T47D (cell line): ENCODE results near the gene CD207.

ENCODE experiments used
- DNase-seq, 2 experiments: peaks; one replicate each; pipeline versions ENCODE4 v3.0.0 to v3.0.0-alpha.2; 2011 to 2012; ENCODE audit warnings: low read depth in 1 of 2, low spot score in 1 of 2
- JUND ChIP-seq: IDR thresholded peaks from 2 replicates; pipeline ENCODE4 v1.6.1; 2012; ENCODE audit warnings: low read depth
- in situ Hi-C: cut with HindIII; loops from 2 replicates; pipeline ENCODE4 v1.10.0; 2016; ENCODE audit warnings: low sequenced_read_pairs, low pct_unique_long_range_greater_than_20kb

Gene CD207

DNA sequence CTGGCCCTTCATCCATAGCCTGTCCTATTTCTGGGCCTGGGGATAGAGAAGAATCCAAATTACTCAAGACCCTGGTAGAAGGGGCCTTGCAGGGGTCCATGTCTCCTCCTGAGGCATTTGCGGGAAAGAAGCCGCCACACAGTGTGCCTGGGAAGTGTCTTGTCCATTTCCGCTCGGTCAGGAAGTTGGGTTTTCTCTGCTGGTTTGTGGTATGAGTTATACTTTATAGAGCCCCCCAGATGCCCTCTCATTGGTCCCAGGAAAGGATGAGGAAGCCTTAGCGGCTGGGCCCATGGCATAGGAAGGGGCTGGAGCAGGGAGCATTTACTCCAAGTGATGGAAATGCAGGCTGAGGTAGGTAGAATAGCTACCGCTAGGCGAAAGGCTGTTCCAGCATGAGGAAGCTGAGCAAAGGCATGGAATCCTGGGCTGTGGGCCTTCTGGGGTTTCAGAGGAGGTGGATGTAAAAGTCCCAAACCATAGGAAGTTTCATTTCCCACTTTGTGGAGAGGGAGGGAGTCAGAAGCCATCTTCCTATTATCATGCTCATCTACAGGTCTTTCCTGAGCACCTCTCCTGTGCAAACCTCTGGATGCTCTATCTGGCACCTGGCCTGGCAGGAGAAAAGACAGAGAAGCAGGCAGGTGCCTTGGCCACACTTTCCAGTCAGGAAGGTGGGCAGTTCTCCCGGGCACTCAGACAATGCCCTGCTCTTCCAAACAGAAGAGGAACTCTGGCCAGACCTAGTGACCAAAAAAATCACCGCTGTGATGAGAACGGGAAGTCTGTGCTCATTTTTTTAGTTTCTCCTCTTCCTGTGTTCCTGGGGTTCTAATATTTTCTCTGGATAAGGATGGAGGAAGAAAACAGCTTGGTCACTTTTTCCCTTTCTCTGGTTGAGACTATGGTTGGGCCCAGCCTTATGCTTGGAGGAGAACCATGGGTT, 2.6 kb upstream of the CD207 start:
- no peak for TF ChIP-seq JUND
- DNase-seq, result no peak
- in situ Hi-C loops, result no loop called here

DNA sequence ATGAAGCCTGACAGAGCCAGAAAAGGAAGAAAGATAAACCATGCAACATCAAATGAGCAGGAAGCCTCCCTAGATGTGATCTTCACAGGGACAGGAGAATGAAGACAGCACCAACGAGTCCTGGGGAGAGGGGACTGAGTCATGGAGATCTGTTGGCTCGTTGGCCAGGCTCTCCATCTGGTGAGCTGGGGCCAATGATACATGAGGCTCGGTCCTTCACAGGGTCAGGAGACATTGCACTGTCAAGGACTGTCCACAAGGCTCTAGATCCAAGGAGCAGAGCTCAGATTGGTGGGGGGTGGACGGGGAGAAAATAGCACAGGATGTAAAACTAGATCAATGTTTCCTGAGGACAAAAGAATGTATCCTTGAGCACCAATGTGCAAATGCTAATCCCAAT, 735 bp downstream of the CD207 start:
- no peak for DNase-seq
- in situ Hi-C loops, result no loop called here
- no peak for TF ChIP-seq JUND

DNA sequence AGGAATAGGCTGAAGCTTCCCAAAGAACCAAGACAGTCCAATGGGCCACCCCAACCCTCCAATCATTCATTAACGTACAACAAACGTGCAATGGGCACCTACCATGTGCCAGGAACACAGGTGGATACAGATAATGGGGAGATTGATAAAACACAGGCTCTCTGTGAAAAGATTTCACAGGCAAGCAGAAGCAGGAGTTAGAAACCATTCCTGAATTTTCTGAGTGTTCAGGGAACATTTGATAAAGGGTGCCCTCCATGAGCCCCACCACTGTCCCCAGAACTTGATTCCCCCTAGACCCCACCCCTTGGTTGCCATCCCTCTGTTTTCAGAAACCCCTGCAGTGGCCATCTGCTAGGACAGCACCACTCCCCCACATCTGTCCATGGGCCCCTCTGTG, 1.5 kb downstream of the CD207 start:
- DNase-seq, result no peak
- in situ Hi-C loops, result no loop called here
- no peak for TF ChIP-seq JUND

DNA sequence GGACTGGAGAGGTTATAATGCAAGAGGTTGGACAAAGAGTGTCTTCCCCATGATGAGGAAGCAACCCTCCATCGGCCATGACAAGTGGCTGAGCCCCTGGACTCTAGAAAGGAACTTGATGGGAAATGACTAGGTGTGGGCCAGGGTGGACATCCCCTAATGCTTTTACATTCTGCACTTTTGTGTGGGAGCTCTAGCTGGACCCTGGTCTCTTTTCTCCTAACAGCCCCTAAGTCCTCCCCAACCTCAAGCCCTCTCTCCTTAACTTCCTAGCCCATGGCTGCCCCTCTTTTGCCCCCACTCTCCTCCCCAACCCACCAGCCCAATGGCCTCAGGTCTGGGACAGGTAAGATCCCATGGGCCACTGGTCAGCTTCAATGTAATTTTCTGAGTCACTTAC, 2.4 kb downstream of the CD207 start:
- no peak for TF ChIP-seq JUND
- in situ Hi-C loops, result no loop called here

DNA sequence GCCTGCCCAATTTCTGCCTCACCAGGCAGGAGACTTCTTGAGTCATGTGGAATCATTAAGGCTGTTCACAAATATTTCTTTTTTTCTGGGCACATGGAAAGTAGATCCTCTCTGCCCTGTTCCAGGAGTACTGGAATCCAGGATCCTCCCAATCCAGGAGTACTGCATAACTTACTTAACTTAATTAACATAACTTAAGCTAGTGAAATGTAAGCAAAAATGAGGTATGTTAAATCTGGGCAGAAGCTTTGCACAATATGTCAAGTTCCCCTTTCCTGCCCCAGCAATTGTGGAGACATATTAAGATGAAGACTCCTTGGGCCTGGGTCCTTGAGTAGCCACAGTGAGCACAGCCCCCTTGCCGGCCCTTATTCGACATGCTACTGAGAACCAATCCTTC, 3.2 kb downstream of the CD207 start:
- no peak for DNase-seq
- TF ChIP-seq JUND, result no peak
- in situ Hi-C loops, result no loop called here

More for the DNA sequence above, 2.4 kb downstream of the CD207 start:
- DNase-seq, result no peak

DNA sequence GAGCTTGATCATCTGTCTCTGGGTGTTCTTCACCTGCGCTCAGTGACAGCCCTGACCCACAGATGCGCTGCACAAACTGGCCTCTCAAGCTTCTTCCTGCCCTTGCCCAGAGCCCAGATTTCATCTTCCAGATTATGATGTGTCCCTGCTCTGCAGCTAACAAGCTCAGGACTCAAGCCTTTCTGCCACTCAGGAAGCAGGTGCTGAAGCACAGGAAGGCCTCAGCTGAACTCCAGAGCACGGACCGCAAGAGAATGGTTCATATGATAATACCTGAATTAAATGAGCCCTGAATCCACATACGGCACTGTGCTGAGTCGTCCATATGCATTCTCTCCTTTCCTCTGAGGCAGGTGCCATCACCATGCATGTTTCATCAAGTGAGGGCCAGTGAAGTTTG, 3.8 kb downstream of the CD207 start:
- no peak for TF ChIP-seq JUND
- in situ Hi-C loops, result no loop called here
- no peak for DNase-seq

DNA sequence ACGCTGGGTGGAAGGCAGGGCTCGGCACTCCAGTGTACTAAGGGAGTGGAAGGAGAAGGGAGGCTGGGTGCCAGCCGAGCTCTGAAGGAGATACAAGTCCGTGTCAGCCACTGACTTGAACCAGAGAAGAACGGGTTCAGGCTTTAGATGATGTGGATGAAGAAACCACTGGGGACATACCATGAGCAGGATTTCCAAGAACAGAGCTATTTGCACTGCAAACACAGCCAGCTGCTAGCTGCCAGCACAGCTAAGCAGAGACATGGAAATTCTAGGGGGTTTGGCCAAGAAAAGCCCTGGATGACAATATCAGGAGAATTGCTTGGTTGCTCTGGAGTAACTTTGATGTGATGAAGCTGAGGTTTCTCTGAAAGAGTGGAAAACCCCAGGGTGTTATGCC, 5.2 kb downstream of the CD207 start:
- TF ChIP-seq JUND, result no peak
- in situ Hi-C loops, result no loop called here
- DNase-seq, result no peak

DNA sequence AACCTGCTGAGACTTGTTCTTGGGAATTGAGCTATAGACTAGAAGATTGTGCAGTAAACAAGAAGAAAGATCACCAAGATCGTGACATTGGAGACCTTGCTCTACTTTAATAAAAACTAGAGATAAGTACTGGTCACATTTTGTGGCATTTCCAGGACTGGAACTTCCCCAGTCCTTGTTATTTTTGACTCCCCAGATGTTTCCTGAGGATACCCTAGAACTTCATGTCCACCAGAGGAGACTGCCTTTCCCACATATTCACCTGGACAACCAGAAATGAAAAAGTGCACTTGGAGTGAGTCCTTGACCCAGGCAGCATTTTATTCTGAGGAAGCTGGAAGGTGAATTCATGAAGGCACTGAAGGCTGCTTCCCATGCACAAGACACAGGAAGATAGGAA, 5.7 kb downstream of the CD207 start:
- TF ChIP-seq JUND, result no peak
- in situ Hi-C loops, result no loop called here
- no peak for DNase-seq

DNA sequence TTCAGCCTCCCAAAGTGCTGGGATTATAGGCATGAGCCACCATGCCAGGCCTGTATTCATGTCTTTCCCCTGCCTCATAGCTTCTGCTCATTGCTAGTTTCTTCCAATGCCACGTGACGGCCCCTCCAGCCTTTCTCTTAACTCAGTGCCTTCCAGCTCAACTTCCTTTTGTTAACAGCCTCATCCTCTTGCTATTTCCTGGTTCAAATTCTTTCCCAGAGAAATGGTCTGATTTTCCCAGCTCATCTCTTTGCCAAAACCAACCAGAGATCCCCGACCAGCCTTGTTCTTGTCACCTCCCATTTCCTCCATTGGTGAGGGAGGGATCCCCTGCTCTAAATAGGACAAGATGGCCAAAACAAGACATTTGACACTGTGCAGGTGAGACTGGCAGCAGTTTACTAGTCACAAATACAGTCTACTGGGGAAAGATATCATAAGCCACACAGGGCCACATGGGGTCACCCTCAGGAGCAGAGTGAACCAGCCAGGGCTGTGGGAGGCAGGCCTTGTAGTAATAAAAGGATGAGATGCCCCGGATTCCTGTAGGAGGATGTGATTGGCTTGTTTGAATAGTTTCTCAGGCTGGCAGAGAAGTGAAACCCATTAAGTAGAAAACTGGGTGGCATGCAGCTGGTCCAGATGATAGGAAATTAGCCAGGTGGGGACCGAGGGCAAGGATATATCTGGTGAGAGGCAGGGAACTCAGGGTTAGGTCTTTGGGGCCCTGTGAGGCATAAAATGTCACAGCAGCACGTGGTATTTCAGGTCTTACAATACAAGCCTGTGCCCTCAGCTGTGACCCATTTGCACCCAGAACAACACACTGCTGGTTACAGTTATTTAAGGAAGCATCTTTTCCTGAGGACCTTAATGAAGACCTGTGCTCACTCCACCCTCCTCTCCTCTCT, 6.4 kb downstream of the CD207 start:
- no peak for TF ChIP-seq JUND
- DNase-seq, result no peak
- in situ Hi-C loops, result no loop called here

DNA sequence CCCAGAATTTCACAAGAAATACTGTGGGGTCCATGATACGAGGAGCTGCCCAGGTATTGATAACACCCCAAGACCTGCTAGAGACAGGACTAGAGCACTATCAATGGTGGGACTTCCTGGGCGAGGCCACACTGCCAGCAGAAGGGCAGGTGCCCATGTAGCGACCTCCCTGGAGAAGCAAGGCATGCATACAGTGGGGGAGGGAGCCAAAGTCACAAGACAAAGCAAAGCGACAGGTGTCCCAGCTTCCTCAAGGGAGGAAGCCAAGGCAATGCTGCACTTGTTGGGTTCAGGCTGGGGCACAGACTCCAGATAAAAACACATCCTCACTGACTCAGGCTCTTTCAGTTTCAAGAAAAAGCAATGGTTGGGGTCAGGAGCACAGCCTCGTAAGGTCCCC, 7.5 kb downstream of the CD207 start:
- DNase-seq, result no peak
- in situ Hi-C loops, result no loop called here
- no peak for TF ChIP-seq JUND

DNA sequence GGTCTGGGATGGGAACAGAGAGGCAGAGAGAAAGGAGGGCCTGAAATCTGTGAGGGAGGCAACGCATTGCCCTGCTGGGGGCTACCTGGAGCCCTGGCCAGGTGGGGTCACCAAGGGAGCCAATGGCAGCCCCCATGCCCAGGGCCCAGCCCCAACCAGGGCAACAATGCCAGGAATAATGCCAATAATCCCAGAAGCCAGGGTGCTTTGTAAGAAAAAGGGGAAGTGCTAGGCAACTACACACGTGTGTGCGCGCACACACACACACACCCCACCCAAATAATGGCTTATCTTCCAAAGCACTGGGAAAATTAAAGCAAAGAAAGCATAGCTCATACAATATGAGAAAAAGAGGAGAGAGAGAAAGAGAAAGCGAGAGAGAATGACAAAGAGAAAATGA, 8.2 kb downstream of the CD207 start:
- no peak for DNase-seq
- in situ Hi-C loops, result no loop called here
- TF ChIP-seq JUND, result no peak

DNA sequence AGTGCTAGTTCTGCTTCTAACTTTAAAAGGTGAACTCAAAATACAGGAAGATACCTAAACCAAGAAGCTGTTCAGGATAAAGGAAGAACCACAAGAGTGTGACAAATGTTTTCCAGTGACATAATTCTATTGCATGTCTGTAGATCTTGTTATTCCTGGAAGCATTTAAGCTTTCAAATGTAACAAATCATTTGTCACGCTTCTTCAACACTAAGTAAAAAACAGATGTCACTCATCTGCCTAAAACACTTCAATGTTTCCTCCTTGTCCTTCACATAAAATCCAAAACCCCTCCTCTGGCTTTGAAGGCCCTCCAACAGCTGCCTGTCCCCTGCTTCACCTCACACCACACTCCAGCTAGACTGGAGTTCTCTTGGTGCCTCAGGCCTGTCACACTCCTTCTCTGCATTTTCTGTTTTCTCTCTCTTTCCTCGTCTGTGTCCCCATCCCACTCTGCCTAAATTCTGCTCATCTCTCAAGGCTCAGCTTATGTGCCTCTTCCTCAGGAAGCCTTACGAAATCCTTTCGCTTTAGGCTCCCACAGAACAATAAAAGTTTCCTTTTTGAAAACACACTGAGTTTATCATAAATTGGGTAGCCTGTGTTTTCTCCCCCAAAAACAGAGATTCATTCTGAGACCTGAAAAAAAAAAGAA, 8.8 kb downstream of the CD207 start:
- in situ Hi-C loops, result no loop called here
- TF ChIP-seq JUND, result no peak
- no peak for DNase-seq
